ENCODE results near the gene RAET1G.
A peak's percentile ranks its signal among the peaks of the same experiment; 100 is the strongest.

The RAET1G gene

DNA sequence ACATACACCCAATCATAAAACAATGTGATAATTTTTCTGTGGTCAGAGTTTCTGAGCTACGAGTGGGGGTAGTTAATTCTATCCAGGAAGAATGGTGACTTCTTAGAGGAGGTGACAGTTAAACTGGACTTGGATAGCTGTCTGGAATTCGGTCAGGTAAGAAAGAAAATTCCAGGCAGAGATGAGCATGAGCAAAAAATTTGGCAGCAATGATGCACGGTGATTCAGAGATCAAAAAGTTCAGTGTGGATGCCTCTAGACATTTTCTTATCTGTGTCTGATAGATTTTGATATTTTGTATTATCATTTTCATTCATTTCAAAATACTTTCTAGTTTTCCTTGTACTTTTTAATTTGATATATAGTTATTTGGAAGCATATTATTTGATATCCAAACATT is 37.0 kb downstream of the RAET1G start:
- Histone ChIP-seq H3K27me3 (ENCODE audit: insufficient read depth, poor library complexity, severe bottlenecking) (no peaks in the 10 kb centered on the region), H3K27ac (ENCODE audit: poor library complexity, severe bottlenecking) (peak overlapping the region; percentile 93), H3K4me3 (ENCODE audit: severe bottlenecking) (no peak overlapping the region), H3K9me3 (ENCODE audit: severe bottlenecking) (no peaks in the 10 kb centered on the region), H3K4me1 (ENCODE audit: insufficient read depth, poor library complexity, severe bottlenecking) (peaks cover 55% of the 10 kb centered on the region), H3K36me3 (ENCODE audit: low read depth) (no peaks in the 10 kb centered on the region)
- TF ChIP-seq, protein P1, sequence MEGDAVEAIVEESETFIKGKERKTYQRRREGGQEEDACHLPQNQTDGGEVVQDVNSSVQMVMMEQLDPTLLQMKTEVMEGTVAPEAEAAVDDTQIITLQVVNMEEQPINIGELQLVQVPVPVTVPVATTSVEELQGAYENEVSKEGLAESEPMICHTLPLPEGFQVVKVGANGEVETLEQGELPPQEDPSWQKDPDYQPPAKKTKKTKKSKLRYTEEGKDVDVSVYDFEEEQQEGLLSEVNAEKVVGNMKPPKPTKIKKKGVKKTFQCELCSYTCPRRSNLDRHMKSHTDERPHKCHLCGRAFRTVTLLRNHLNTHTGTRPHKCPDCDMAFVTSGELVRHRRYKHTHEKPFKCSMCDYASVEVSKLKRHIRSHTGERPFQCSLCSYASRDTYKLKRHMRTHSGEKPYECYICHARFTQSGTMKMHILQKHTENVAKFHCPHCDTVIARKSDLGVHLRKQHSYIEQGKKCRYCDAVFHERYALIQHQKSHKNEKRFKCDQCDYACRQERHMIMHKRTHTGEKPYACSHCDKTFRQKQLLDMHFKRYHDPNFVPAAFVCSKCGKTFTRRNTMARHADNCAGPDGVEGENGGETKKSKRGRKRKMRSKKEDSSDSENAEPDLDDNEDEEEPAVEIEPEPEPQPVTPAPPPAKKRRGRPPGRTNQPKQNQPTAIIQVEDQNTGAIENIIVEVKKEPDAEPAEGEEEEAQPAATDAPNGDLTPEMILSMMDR (IDR thresholded peaks at IDR 0.05; ENCODE audit: poor library complexity, severe bottlenecking): no peak
- ATAC-seq (ENCODE audit: low read depth) (no peak), DNase-seq (ENCODE audit: low spot score) (no peak)

DNA sequence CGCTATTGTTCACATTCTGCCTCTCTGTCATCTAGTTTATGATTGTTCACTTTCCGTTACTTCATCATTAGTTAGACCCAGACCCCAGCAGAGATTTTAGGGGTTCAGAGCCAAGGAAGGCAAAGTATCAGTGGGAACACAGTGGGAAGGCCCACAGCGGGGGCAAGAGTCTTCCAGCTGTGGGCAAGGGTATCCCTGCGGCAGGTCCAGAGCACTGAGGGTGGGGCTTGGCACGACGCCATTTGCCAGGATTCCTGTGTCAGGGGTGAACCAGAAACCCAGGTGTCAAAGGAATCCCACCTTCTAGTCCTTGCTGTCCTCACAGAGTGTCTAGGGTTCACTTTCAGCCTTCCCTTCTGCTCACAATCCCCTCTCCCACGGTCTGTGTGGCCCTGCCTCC is 38.3 kb downstream of the RAET1G start:
- H3K9me3 ChIP-seq (ENCODE audit: severe bottlenecking): no peaks in the 10 kb centered on the region
- H3K27me3 ChIP-seq (ENCODE audit: insufficient read depth, poor library complexity, severe bottlenecking): no peaks in the 10 kb centered on the region
- ATAC-seq (ENCODE audit: low read depth) (no peak), DNase-seq (ENCODE audit: low spot score) (no peak)
- no peaks in the 10 kb centered on the region for H3K36me3 ChIP-seq (ENCODE audit: low read depth)
- H3K4me1 ChIP-seq (ENCODE audit: insufficient read depth, poor library complexity, severe bottlenecking): peaks cover 42% of the 10 kb centered on the region
- H3K27ac ChIP-seq (ENCODE audit: poor library complexity, severe bottlenecking): peak overlapping the region; percentile 93
- no peak overlapping the region for H3K4me3 ChIP-seq (ENCODE audit: severe bottlenecking)
- TF ChIP-seq, protein P1 (IDR thresholded peaks at IDR 0.05; ENCODE audit: poor library complexity, severe bottlenecking): no peak

DNA sequence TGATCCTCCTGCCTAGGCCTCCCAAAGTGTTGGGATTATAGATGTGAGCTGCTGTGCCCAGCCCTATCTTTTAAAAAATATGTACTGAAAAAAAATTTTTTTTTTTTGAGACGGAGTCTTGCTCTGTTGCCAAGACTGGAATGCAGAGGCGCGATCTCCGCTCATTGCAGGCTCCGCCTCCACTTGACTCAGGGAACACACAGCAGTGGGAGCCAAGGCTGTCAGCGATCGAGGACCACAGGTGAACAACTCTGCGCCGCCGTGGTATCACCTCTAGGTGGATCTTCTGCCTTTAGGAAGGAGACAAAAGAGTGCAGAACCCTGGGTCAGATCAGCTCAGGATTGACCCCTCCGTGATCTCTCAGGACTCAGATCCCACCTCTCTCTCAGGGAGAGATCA is 38.7 kb downstream of the RAET1G start:
- no peak overlapping the region for H3K4me3 ChIP-seq (ENCODE audit: severe bottlenecking)
- ATAC-seq (ENCODE audit: low read depth) (0 out of 3 replicates have a peak, but pooled peaks have one; percentile 8), DNase-seq (ENCODE audit: low spot score) (no peak)
- no peaks in the 10 kb centered on the region for H3K9me3 ChIP-seq (ENCODE audit: severe bottlenecking)
- no peaks in the 10 kb centered on the region for H3K36me3 ChIP-seq (ENCODE audit: low read depth)
- H3K27me3 ChIP-seq (ENCODE audit: insufficient read depth, poor library complexity, severe bottlenecking): no peaks in the 10 kb centered on the region
- TF ChIP-seq, protein P1 (IDR thresholded peaks at IDR 0.05; ENCODE audit: poor library complexity, severe bottlenecking): no peak
- H3K4me1 ChIP-seq (ENCODE audit: insufficient read depth, poor library complexity, severe bottlenecking): peaks cover 38% of the 10 kb centered on the region
- H3K27ac ChIP-seq (ENCODE audit: poor library complexity, severe bottlenecking): no peak overlapping the region

DNA sequence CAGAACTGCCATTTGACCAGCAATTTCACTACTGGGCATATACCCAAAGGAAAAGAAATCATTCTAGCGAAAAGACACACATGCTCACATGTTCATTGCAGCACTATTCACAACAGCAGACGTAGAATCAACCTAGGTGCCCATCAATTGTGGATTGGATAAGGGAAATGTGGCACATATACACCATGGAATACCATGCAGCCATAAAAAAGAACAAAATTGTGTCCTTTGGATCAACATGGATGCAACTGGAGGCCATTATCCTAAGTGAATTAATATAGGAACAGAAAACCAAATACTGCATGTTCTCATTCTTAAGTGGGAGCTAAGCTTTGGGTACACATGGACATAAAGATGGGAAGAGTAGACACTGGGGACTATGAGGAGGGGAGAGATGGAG is 41.1 kb downstream of the RAET1G start:
- no peak overlapping the region for H3K27ac ChIP-seq (ENCODE audit: poor library complexity, severe bottlenecking)
- no peak for DNase-seq (ENCODE audit: low spot score)
- H3K4me3 ChIP-seq (ENCODE audit: severe bottlenecking): no peak overlapping the region
- no peaks in the 10 kb centered on the region for H3K27me3 ChIP-seq (ENCODE audit: insufficient read depth, poor library complexity, severe bottlenecking)
- no peaks in the 10 kb centered on the region for H3K9me3 ChIP-seq (ENCODE audit: severe bottlenecking)
- TF ChIP-seq, protein P1 (IDR thresholded peaks at IDR 0.05; ENCODE audit: poor library complexity, severe bottlenecking): no peak
- H3K36me3 ChIP-seq (ENCODE audit: low read depth): no peaks in the 10 kb centered on the region
- peaks cover 15% of the 10 kb centered on the region for H3K4me1 ChIP-seq (ENCODE audit: insufficient read depth, poor library complexity, severe bottlenecking)
- ATAC-seq (ENCODE audit: low read depth): no peak

DNA sequence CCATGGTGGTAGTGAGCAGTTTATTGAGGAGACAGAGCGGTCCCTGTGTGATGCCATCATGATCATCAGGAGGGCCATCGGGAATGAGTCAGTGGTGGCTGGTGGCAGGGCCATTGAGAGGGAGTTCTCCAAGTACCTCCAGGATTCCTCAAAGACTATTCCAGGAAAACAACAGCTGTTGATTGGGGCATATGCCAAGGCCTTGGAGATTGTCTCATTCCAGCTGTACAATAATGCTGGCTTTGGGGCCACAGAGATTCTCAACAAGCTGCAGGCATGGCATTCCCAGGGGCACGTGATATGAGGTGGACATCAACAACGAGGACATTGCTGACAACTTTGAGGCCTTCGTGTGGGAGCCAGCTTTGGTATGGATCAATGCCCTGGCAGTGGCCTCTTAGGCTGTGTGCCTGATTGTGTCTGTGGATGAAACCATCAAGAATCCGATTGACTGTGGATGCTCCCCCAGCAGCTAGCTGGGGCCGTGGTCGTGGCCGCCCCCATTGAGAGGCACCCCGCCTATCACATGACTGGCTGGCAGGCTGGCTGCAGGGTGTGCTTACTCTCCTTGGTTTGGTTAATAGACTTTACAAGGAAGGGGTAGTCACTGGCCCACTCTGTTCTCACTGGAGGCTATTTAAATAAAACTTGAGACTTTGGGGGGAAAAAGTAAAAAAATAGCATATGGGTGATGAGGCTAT is 41.7 kb downstream of the RAET1G start:
- TF ChIP-seq, protein P1 (IDR thresholded peaks at IDR 0.05; ENCODE audit: poor library complexity, severe bottlenecking): no peak

More for the DNA sequence above, 41.7 kb downstream of the RAET1G start:
- H3K4me1 ChIP-seq (ENCODE audit: insufficient read depth, poor library complexity, severe bottlenecking): peaks cover 8% of the 10 kb centered on the region
- no peak for DNase-seq (ENCODE audit: low spot score)
- no peak overlapping the region for H3K4me3 ChIP-seq (ENCODE audit: severe bottlenecking)
- no peak for ATAC-seq (ENCODE audit: low read depth)
- no peaks in the 10 kb centered on the region for H3K36me3 ChIP-seq (ENCODE audit: low read depth)
- H3K27me3 ChIP-seq (ENCODE audit: insufficient read depth, poor library complexity, severe bottlenecking): no peaks in the 10 kb centered on the region
- H3K27ac ChIP-seq (ENCODE audit: poor library complexity, severe bottlenecking): no peak overlapping the region
- no peaks in the 10 kb centered on the region for H3K9me3 ChIP-seq (ENCODE audit: severe bottlenecking)
